A673 (cell line): ENCODE data around the gene CDA. TPM values are rescaled to one million over a fixed set of nuclear protein-coding genes. Genes with fewer than 3 reads are reported as not detected.

Source experiments
- BruUV-seq: library from RNA; stranded (reverse); fragments of 400-500 nt; replicated peaks from 2 replicates; lab custom pipeline; 2021; lab: Mats Ljungman, UMichigan
- CTCF ChIA-PET: fragments of 300-600 bp; sonication (Branson Sonifier 250); formaldehyde crosslinking; loops from one replicate; lab custom pipeline; 2022; ENCODE audit warnings: antibody characterized with exemption; lab: Charles Lee
- POLR2A ChIA-PET: fragments of 300-600 bp; sonication (Branson Sonifier 250); formaldehyde crosslinking; loops from one replicate; lab custom pipeline; 2022; ENCODE audit warnings: antibody characterized with exemption; ENCODE audit not compliant: low non-redundant PET; lab: Charles Lee
- DNase-seq: peaks from one replicate; pipeline ENCODE4 v3.0.0-alpha.2; 2015; ENCODE audit warnings: low spot score
- H3K27ac ChIP-seq: fragments of 200-600 bp; sonication (generic); 2 replicates; pipeline ENCODE4 v1.5.1; 2016; ENCODE audit warnings: mixed run types, low read depth, mild to moderate bottlenecking, mixed read lengths, antibody characterized with exemption, low read length; ENCODE audit not compliant: poor library complexity, severe bottlenecking
- H3K27me3 ChIP-seq: fragments of 200-600 bp; sonication (generic); replicated peaks from 2 replicates; pipeline ENCODE4 v1.6.1; 2017; ENCODE audit warnings: mixed run types, low read depth, mild to moderate bottlenecking, mixed read lengths, antibody characterized with exemption, low read length; ENCODE audit not compliant: insufficient read depth, poor library complexity
- H3K36me3 ChIP-seq: fragments of 200-600 bp; sonication (generic); 2 replicates; pipeline ENCODE4 v1.6.1; 2016; ENCODE audit warnings: mixed run types, mild to moderate bottlenecking, mixed read lengths, antibody characterized with exemption, low read length; ENCODE audit not compliant: insufficient read depth, poor library complexity, severe bottlenecking
- H3K4me1 ChIP-seq: fragments of 200-600 bp; sonication (generic); 2 replicates; pipeline ENCODE4 v1.6.1; 2017; ENCODE audit warnings: mixed run types, mild to moderate bottlenecking, mixed read lengths, antibody characterized with exemption, low read length; ENCODE audit not compliant: insufficient read depth, poor library complexity, severe bottlenecking
- H3K4me3 ChIP-seq: fragments of 200-600 bp; sonication (generic); 2 replicates; pipeline ENCODE4 v1.5.1; 2016; ENCODE audit warnings: low read depth, mixed run types, mild to moderate bottlenecking, mixed read lengths, low read length; ENCODE audit not compliant: poor library complexity, severe bottlenecking
- H3K9me3 ChIP-seq: fragments of 200-600 bp; sonication (generic); 2 replicates; pipeline ENCODE4 v1.6.1; 2016; ENCODE audit warnings: mixed run types, low read depth, mild to moderate bottlenecking, mixed read lengths, antibody characterized with exemption, low read length; ENCODE audit not compliant: poor library complexity, severe bottlenecking
- CTCF ChIP-seq: fragments of 300-800, 200-600 bp; sonication (generic); conservative IDR thresholded peaks from 2 replicates; pipeline ENCODE4 v1.5.1; 2017; ENCODE audit warnings: low read depth, mild to moderate bottlenecking, antibody characterized with exemption, low read length, moderate library complexity, mixed read lengths
- EZH2 ChIP-seq: fragments of 200-600 bp; sonication (generic); IDR thresholded peaks from 2 replicates; pipeline ENCODE4 v1.6.1; 2017; ENCODE audit warnings: borderline replicate concordance, low read depth, mild to moderate bottlenecking, mixed read lengths, antibody characterized with exemption, low read length; ENCODE audit not compliant: poor library complexity, severe bottlenecking
- intact Hi-C: fragments of 100-400 bp; cut with micrococcal nuclease; formaldehyde crosslinking; loops from one replicate; pipeline ENCODE4 v1.10.0; 2022; ENCODE audit not compliant: unreplicated experiment
- total RNA-seq: library from RNA; stranded (reverse); gene quantifications from 2 replicates; pipeline ENCODE4 v1.2.3, GENCODE V29; 2021

The CDA gene
- total RNA-seq, 1 experiment from 2014 or later = not detected

DNA sequence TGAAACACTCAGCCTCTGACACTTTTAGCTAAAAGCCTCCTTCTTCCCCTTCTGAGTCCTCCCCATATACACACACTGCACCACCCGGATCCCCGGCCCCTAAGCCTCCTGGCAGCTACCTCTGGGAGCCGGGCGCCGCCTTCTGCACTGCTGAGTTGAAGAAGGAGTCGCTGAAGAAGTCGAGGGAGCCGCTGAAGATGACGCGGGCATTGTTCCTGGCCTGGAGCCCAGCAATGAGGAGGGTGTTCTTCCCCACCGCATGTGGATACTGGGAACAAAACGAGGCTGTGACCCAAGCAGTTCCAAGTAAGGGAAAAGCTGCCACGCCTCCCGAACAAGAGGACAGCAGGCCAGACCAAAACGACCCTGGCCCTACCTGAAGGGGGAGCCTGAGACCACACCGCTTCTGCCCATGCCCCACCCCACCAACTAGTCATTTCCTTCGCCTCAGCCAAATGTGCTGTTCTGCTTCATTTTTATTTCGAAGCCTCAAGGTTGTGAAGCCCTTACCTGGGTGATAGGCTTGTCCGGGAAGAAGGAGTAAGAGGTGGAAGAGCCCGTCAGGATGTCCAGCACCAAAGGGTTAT is 65.3 kb downstream of the CDA start:
- intact Hi-C loops = no loop called here
- no peaks in the 10 kb centered on the region for H3K27me3 ChIP-seq
- no peak for DNase-seq
- H3K4me1 ChIP-seq = no peaks in the 10 kb centered on the region
- H3K4me3 ChIP-seq = no peak overlapping the region
- ChIA-PET CTCF (no interaction called here), POLR2A (no interaction called here)
- no peak for TF ChIP-seq EZH2
- no peak for TF ChIP-seq CTCF
- no peaks in the 10 kb centered on the region for H3K9me3 ChIP-seq
- no peak overlapping the region for H3K27ac ChIP-seq
- H3K36me3 ChIP-seq = peaks cover 73% of the 10 kb centered on the region
- no TSS peak for BruUV-seq

DNA sequence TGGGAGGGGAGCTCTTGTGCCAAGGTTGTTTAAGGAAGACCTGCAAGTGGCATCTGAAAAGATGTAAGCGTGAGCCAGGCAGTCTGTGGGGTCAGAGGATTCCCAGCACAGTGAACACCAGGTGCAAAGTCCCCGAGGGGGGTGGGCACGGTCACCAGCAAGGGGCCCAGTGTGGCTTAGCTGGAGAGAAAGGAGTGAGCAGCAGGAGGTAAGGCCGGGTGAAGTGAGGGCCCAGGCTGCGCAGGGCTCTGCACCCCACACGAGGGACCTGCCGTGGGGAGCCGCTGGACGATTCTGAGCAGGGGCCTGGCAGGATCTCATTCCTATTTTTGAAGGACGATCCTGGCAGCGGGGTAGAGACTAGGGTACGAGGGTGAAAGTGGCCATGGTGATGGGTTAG is 68.1 kb downstream of the CDA start:
- H3K27ac ChIP-seq = no peak overlapping the region
- CTCF ChIA-PET = no interaction called here
- H3K4me3 ChIP-seq = no peak overlapping the region
- no peaks in the 10 kb centered on the region for H3K27me3 ChIP-seq
- no peaks in the 10 kb centered on the region for H3K9me3 ChIP-seq
- no peak for DNase-seq
- POLR2A ChIA-PET = no interaction called here
- intact Hi-C loops = no loop called here
- BruUV-seq = no TSS peak
- H3K4me1 ChIP-seq = peaks cover 10% of the 10 kb centered on the region
- H3K36me3 ChIP-seq = peaks cover 71% of the 10 kb centered on the region
- TF ChIP-seq CTCF (no peak), EZH2 (no peak)

DNA sequence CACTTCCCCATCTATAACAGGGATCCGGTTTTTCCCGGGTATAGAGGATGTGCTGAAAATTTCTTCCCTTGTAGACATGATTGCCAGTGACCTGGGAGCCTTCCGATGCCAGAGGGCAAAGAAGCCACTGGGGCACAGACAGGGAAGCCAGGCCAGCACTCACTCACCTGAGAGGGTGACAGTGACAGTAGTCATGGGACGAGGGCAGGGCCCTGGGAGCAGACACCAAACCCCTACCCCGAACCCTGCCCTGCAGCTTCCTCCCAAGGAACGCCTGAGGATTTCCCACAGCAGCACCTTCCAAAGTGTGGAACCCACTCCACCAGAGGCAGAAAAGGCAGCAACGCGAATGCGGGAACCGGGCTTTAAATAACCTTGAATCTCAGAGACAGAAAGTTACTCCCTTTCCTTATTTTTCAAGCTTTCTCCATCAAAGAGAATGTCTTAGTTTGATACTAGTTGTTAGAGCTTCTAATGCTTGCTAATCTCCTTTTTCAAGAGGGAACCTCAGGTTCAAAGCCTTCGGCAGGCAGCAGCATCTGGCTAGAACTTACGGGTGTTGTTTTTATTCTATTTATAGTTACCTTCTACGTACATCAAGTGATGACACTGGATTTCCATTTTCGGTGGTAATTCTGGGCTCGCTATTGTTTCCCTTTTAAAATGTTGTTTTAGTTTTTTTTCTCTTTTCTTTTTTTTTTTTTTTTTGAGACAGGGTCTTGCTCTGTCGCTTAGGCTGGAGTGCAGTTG is 69.4 kb downstream of the CDA start:
- no peak overlapping the region for H3K4me3 ChIP-seq
- BruUV-seq = no TSS peak
- peaks cover 59% of the 10 kb centered on the region for H3K36me3 ChIP-seq
- ChIA-PET POLR2A (no interaction called here), CTCF (no interaction called here)
- TF ChIP-seq EZH2 = no peak
- no peak for TF ChIP-seq CTCF
- no peak for DNase-seq
- H3K9me3 ChIP-seq = no peaks in the 10 kb centered on the region
- peaks cover 10% of the 10 kb centered on the region for H3K4me1 ChIP-seq
- intact Hi-C loops = no loop called here
- no peak overlapping the region for H3K27ac ChIP-seq
- H3K27me3 ChIP-seq = no peaks in the 10 kb centered on the region
